Fibroblast of villous mesenchyme (primary cell): ENCODE measurements around the gene SYNPO. TPM values are rescaled to one million over a fixed set of nuclear protein-coding genes. Genes with fewer than 3 reads are reported as not detected.

Source experiments
- DNase-seq: peaks from one replicate; pipeline ENCODE4 v3.0.0-alpha.2; 2010; ENCODE audit warnings: low read depth
- H3K4me3 ChIP-seq: 2 replicates; pipeline ENCODE4 v1.5.1; 2011; ENCODE audit warnings: low read depth, mild to moderate bottlenecking, low read length
- CTCF ChIP-seq: IDR thresholded peaks from 2 replicates; pipeline ENCODE4 v1.5.1; 2012; ENCODE audit warnings: low read depth, mild to moderate bottlenecking, low read length; ENCODE audit not compliant: insufficient read depth
- total RNA-seq: library from RNA; depleted of rRNA; stranded (reverse); fragments of >200 nt; gene quantifications from 2 replicates; pipeline ENCODE4 v1.2.3, GENCODE V29; 2012

Gene SYNPO
- 7.3 and 10.6 TPM in 2 replicates for total RNA-seq

DNA sequence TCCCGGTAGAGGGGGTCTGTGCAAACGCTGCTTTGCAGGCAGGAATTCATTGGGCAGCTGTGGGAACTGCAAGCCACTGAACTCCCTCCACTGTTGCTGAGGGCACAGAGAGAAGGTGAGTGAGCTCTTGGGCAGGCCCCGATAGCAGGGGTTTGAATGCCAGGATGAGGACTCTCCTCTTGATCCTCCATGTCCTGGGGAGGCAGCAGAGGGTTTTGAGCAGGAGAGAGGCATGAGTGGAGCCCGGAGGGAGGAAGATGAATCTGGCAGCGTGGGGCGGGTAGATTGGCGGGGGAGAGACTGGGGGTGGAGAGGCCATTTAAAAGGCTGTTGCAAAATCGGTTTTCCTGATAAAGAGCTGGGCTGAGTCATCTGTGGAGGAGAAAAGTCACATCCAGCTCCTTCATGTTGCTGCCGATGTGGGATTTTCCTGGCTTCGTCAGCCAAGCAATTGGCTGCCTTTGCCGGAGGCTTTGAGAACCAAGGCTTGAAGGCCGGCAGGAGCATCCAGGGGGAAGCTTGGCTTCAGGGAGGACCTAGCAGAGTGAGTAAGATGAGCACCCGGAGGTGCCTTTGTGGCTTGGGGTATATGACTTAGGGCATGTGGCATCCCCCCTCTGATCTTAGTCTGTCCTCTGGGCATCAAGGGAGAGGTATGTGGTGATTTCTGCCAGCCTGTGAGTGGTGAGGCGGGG lies at the start of gene SYNPO:
Gene SYNPO (plus strand): TSS at position 350 of the 695 bp plus-strand sequence. CDS start 7,616 bp downstream, outside the sequence.
- peak within 1 kb of the TSS; percentile 77 for H3K4me3 ChIP-seq
- TF ChIP-seq CTCF = no peak
- DNase-seq = peak; percentile 96

DNA sequence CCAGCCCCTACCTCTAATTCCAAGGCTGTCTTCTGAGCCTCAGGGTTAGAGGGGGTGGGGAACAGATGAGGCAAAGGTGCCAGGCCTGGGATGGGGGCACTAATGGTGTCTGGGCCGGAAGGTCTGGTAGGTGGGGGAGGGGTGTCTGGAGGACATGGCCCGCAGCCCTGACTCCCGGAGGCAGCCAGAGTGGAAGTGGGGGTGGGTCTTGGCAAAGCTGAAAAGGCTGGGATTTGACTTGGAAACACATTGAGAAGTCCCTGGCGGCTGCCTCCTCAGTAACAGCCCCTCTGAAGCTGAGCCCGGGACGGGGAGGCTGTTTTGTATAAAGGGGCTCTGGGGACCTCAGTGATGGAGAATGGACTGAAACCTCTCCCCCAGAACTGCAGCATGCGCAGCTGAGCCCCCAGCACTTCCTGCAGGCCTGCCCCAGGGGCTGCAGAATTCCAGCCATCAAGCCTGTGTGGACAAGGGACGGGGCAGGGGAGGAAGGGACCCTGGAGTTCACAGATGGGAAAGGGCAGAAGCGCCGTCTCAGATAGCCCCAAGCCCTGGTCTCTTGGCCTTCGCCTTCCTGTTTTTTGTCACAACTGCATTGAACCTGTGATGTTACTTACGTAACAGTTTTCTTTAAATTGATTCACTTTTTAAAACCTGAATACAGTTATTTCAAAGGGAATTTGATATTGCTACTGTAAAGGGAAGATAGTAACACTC lies 49.3 kb upstream of the SYNPO start:
- no peak overlapping the region for H3K4me3 ChIP-seq
- DNase-seq = no peak
- no peak for TF ChIP-seq CTCF

- H3K4me3 ChIP-seq = no peak overlapping the region
- no peak for TF ChIP-seq CTCF
- peak; percentile 59 for DNase-seq
Observed at GRCh38 chr5:150593593-150593992, 46.9 kb upstream of the SYNPO start.

DNA sequence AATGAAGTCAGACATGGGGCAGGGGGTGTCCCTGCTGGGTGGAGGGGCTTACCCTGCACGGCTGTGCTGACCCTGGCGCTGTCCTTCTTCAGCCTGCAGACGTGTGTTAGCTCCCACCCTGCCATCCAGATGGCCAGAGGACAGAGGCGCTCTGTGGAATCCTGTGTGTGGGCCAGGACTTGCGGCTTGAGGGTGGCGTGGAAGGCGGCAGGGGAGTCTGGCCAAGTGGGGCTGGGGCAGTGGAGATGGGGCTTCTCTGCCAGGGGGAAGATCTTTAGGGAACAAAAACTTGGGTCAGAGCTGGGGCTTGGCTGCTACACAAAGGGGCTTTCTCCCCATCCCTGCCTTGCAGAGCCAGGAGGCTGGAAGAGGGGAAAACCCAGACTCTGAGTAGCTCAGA lies 46.5 kb upstream of the SYNPO start:
- no peak for TF ChIP-seq CTCF
- no peak for DNase-seq
- no peak overlapping the region for H3K4me3 ChIP-seq

DNA sequence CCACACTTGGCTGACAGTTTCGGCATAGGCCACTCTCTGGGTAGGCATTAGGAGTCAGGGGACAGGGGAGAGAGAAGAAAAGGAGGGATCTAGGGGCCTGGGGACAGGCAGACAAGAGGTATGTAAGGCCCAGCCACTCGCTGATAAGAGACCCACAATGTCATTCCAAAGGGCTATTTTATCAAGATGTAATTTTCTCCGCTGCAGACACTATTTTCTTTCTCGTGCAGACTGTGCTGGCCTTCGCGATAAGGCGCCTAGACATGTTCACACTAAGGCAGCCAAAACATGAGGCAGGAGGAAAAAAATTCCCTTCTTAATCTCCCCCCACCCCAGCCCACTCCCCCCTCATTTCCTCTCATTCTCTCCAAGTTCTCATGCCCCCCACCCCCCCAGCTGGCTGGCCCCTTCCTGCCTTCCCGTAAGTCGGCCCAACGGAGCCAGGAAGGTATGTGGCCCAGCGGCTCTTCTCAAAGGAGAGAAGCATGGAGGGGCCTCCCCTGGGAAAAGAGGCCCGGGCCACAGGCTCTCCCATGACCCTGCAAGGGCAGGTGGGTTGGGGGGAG lies 44.9 kb upstream of the SYNPO start:
- TF ChIP-seq CTCF = no peak
- H3K4me3 ChIP-seq = no peak overlapping the region
- peak; percentile 84 for DNase-seq

- no peak for TF ChIP-seq CTCF
- DNase-seq = no peak
- H3K4me3 ChIP-seq = no peak overlapping the region
Observed at GRCh38 chr5:150596313-150596712, 44.1 kb upstream of the SYNPO start.
